ENCODE measurements around the gene PARD3.

GRCh38 chr10:34359435-34359813 lies 455.7 kb downstream of the PARD3 start:
- no peak for TF ChIP-seq CTCF (IDR thresholded peaks at IDR 0.05; ENCODE audit: borderline replicate concordance, extremely low read depth, low read length, poor library complexity, severe bottlenecking)
- no peak for TF ChIP-seq EZH2 (IDR thresholded peaks at IDR 0.05; ENCODE audit: borderline replicate concordance, low read depth, low read length, severe bottlenecking)
